Heart right ventricle (tissue), 16 donors: ENCODE measurements around the gene MAP4K4. TPM values are rescaled to one million over a fixed set of nuclear protein-coding genes. Genes with fewer than 3 reads are reported as not detected.

Source experiments
- ATAC-seq, 8 donors: fragments of 200-7000 bp; cut with Tn5 transposase; one replicate each; pipeline ENCODE4 v1.9.1; 2020; ENCODE audit warnings: mild to moderate bottlenecking in 8 of 8, moderate library complexity in 8 of 8, moderate number of reproducible peaks in 1 of 8
- DNase-seq, 2 donors: peaks; one replicate each; pipeline ENCODE4 v3.0.0-alpha.2; 2020
- H3K27ac ChIP-seq, 10 donors: fragments of 200-600 bp; sonication (generic) in 2 of 10; one replicate each; pipeline versions ENCODE4 v1.5.0 to v1.8.0; 2020 to 2022; ENCODE audit warnings: mild to moderate bottlenecking in 3 of 10
- H3K27me3 ChIP-seq, 7 donors: fragments of 200-600 bp; one replicate each; pipeline ENCODE4 v1.8.0; 2021 to 2022; ENCODE audit warnings: mild to moderate bottlenecking in 2 of 7
- H3K36me3 ChIP-seq, 9 donors: fragments of 200-600 bp; sonication (generic) in 1 of 9; one replicate each; pipeline versions ENCODE4 v1.5.0 to v1.8.0; 2020 to 2022; ENCODE audit warnings: mild to moderate bottlenecking in 2 of 9
- H3K4me1 ChIP-seq, 9 donors: fragments of 200-600 bp; sonication (generic) in 1 of 9; one replicate each; pipeline versions ENCODE4 v1.5.0 to v1.8.0; 2020 to 2022; ENCODE audit warnings: mild to moderate bottlenecking in 4 of 9
- H3K4me3 ChIP-seq, 10 donors: fragments of 200-600 bp; sonication (generic) in 2 of 10; one replicate each; pipeline versions ENCODE4 v1.5.0 to v1.8.0; 2020 to 2022; ENCODE audit warnings: mild to moderate bottlenecking in 7 of 10, moderate library complexity in 2 of 10
- H3K9me3 ChIP-seq, 11 donors: fragments of 200-600 bp in 10 of 11; sonication (generic) in 2 of 11; one replicate each; pipeline versions ENCODE4 v1.5.0 to v1.8.0; 2013 to 2022; ENCODE audit warnings: mild to moderate bottlenecking in 2 of 11, control low read depth in 1 of 11, moderate library complexity in 1 of 11
- CTCF ChIP-seq, 9 donors: fragments of 200-600 bp; sonication (generic) in 2 of 9; IDR thresholded peaks; one replicate each; pipeline versions ENCODE4 v1.5.0 to v1.8.0; 2021 to 2022; ENCODE audit warnings: antibody characterized with exemption in 9 of 9, mild to moderate bottlenecking in 5 of 9, moderate library complexity in 1 of 9
- WGBS, 2 donors: extraction: QIAGEN DNeasy Blood & Tissue Kit; methylation state at CpG; one replicate each; pipeline ENCODE4 v1.1.7; 2013; ENCODE audit warnings: inconsistent platforms in 1 of 2; 5-methylcytosine and 5-hydroxymethylcytosine counted together
- intact Hi-C, 10 donors: fragments of 100-400 bp; cut with DNase I; formaldehyde crosslinking; loops; one replicate each; pipeline versions ENCODE4 v1.11.1 to v1.14.2; 2022
- polyA plus RNA-seq, 2 donors: library from polyadenylated mRNA; stranded (reverse); fragments of 200-250 nt; gene quantifications; one replicate each; pipeline ENCODE4 v1.2.3, GENCODE V29; 2013
- total RNA-seq, 10 donors: library from RNA; stranded (reverse); fragmentation: NEBNext Ultra II Directional in 3 of 10; extraction: Animal tissue kit (Norgen Biotek cat#: 25700) in 3 of 10; gene quantifications; one replicate each; pipeline versions ENCODE4 v1.2.1 to v1.2.4, GENCODE V29; 2021 to 2023
- donor health status: Arrhythmogenic right ventricular cardiomyopathy.
- donor health status: ischemic (EF 13 %, LVEDD 7.1; RV severe dilation, severe dysfunction).
- donor health status: healthy with polysubstance abuse.
- donor health status: DM: no; HTN: yes; CAD: no.
- donor health status: DM: no; HTN: no; CAD: no.
- donor health status: ischemic (EF 25% LVEDD 6.9; RV normal size, moderate dysfunction).
- donor health status: ischemic (EF 25% LVEDD 5.7; RV mildly dilated, moderate dysfunction).
- donor health status: healthy.
- donor health status: DM: yes; HTN: yes; CAD: no.
- donor health status: Ischemic cardiomyopathy.
- donor health status: ischemic (EF 35%, LVEDD 5.7; RV mildly dilated, moderate dysfunction).
- donor health status: nonischemic (EF 11% LVEDD 7.7; RV severe dilation, severe dysfunction).
- donor health status: DM: yes; HTN: yes; CAD: no.
- donor health status: PGD.
- donor health status: ischemic (EF 29% LVEDD 5.4; RV normal size, mild dysfunction).
- donor health status: nonischemic (EF 23%, LVEDD 6.1; RV moderate dilation, normal function).

The MAP4K4 gene
- total and polyA plus RNA-seq, 12 donors = 44.3 to 116 (median 86.1) TPM

- Histone ChIP-seq H3K27me3 (peaks cover 0 to 5% (median 0%) of the 10 kb centered on the region in 7 donors), H3K9me3 (peaks cover 0 to 61% (median 12%) of the 10 kb centered on the region in 11 donors), H3K4me1 (no peaks in the 10 kb centered on the region), H3K4me3 (no peak overlapping the region), H3K27ac (no peak overlapping the region), H3K36me3 (no peaks in the 10 kb centered on the region)
- intact Hi-C loops = no loop called here
- TF ChIP-seq CTCF (IDR thresholded peaks at IDR 0.05) = no peak
- 80 to 82% methylated on average over 9 of the region's 9 CpGs for WGBS, 2 donors
- ATAC-seq (no peak), DNase-seq (no peak)
Observed at GRCh38 chr2:101905746-101906336, 208.3 kb downstream of the MAP4K4 start.

- peaks cover 0 to 17% (median 0%) of the 10 kb centered on the region in 9 donors for H3K4me1 ChIP-seq
- no peak for DNase-seq
- intact Hi-C loops = no loop called here
- peaks cover 0 to 54% (median 12%) of the 10 kb centered on the region in 11 donors for H3K9me3 ChIP-seq
- no peak for ATAC-seq
- WGBS, 2 donors = 75 to 77% methylated on average over 1 of the region's 1 CpG
- H3K27ac ChIP-seq = peak overlapping the region in 1 of 10 donors; percentile 8
- H3K4me3 ChIP-seq = no peak overlapping the region
- H3K27me3 ChIP-seq = peaks cover 0 to 5% (median 0%) of the 10 kb centered on the region in 7 donors
- TF ChIP-seq CTCF (IDR thresholded peaks at IDR 0.05) = no peak
- H3K36me3 ChIP-seq = no peaks in the 10 kb centered on the region
Observed at GRCh38 chr2:101909760-101910159, 212.3 kb downstream of the MAP4K4 start.

- no peaks in the 10 kb centered on the region for H3K27me3 ChIP-seq
- DNase-seq = no peak
- no peak for ATAC-seq
- peak overlapping the region in 1 of 10 donors; percentile 69 for H3K27ac ChIP-seq
- H3K36me3 ChIP-seq = no peaks in the 10 kb centered on the region
- no peak overlapping the region for H3K4me3 ChIP-seq
- intact Hi-C loops = no loop called here
- peaks cover 0 to 34% (median 8%) of the 10 kb centered on the region in 11 donors for H3K9me3 ChIP-seq
- TF ChIP-seq CTCF (IDR thresholded peaks at IDR 0.05) = no peak
- peaks cover 0 to 17% (median 0%) of the 10 kb centered on the region in 9 donors for H3K4me1 ChIP-seq
- WGBS, 2 donors = 91 to 93% methylated on average over 2 of the region's 2 CpGs
Observed at GRCh38 chr2:101912545-101912944, 215.0 kb downstream of the MAP4K4 start.

- WGBS, 2 donors = 75 to 80% methylated on average over 5 of the region's 5 CpGs
- Histone ChIP-seq H3K4me3 (no peak overlapping the region), H3K27me3 (no peaks in the 10 kb centered on the region), H3K36me3 (no peaks in the 10 kb centered on the region), H3K4me1 (peaks cover 0 to 8% (median 0%) of the 10 kb centered on the region in 9 donors), H3K9me3 (peaks cover 0 to 42% (median 10%) of the 10 kb centered on the region in 11 donors), H3K27ac (peak overlapping the region in 3 of 10 donors; percentile 23 to 86 (median 41))
- DNase-seq (no peak), ATAC-seq (peak in 5 of 8 donors; percentile 30 to 76 (median 55))
- no peak for TF ChIP-seq CTCF (IDR thresholded peaks at IDR 0.05)
- intact Hi-C loops = no loop called here
Observed at GRCh38 chr2:101921319-101921952, 223.9 kb downstream of the MAP4K4 start.
